ENCODE results near the gene DGAT2L6.
"Not testable (repeated sequence)": the region's sequence is repeated elsewhere in the genome, so short reads cannot be mapped to it uniquely, and the experiment has no call there.

Gene DGAT2L6

DNA sequence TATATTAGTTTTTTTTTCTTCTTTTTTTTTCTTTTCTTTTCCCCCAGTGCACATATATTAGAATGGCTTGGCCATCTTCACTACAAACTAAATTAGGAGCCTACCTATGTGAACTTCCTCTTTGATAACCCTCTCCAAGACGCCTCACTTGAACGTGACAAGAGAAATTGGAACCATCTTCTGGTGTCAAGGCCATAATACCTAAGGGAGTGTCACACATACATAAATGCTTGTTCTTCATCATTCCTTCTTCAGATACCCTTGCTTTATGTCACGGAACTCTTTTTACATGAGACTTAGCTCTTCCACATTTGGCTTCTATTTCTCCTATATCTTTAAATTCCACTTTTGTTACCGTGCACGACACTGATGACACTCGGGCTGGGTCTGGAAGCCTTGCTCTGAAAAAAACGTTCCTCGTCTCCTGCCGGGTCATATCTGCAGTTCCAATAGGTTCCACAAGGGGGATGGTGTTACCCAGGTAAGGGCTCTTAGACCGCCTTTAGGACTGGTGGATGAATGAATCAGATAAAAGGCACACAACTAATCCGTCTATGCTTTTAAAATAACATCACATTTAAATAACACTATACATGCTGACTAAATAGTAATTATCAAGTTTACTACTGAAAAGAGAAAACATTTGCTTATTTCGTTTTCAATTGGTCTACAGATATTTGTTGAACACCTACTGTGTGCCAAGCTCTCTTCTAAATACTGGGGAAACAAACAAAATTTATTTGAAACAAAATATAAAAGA is 19.9 kb downstream of the DGAT2L6 start:
- DNase-seq (ENCODE audit: low spot score), result peak; percentile 46

DNA sequence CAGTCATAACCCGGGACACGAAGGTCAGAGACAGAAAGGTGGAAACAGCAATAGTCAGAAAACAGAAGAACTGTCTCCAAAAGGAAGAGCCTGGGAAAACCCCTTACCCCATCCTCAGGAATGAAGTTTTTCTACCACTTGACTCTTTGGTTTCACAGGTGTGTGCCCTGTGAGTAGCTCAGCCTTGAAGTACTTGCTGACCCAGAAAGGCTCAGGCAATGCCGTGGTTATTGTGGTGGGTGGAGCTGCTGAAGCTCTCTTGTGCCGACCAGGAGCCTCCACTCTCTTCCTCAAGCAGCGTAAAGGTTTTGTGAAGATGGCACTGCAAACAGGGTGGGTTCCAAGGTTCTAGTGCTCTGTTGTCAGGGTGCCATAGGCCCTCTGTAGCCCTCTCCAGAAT is 24.4 kb downstream of the DGAT2L6 start:
- DNase-seq (ENCODE audit: low spot score), result no peak

DNA sequence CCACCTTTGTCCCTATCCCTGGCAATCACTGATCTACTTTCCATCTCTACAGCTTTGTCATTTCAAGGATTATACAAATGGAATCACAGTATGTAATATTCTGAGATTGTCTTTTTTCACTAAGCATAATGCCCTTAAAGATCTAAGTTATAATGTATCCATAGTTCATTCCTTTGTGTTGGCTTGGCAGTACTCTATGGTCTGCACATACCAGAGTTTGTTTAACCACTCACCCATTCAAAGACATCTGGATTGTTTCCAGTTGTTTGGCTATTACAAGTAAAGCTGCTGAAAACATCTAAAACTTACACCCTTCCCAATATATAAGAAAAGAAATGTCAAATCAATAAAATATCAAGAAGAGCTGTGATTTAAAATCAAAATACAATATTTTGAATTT is 31.2 kb downstream of the DGAT2L6 start:
- no peak for DNase-seq (ENCODE audit: low spot score)

DNA sequence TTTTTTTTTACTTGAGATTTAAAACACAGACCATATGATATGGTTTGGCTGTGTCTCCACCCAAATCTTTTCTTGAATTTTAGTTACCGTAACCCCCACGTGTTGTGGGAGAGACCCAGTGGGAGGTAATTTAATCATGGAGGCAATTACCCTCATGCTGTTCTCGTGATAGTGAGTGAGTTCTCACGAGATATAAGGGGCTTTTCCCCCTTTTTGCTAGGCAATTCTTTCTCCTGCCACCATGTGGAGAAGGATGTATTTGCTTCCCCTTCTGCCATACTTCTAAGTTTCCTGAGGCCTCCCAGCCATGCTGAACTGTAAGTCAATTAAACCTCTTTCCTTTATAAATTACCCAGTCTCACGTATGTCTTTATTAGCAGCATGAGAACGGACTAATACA is 32.3 kb downstream of the DGAT2L6 start:
- DNase-seq (ENCODE audit: low spot score), result not testable (repeated sequence)

DNA sequence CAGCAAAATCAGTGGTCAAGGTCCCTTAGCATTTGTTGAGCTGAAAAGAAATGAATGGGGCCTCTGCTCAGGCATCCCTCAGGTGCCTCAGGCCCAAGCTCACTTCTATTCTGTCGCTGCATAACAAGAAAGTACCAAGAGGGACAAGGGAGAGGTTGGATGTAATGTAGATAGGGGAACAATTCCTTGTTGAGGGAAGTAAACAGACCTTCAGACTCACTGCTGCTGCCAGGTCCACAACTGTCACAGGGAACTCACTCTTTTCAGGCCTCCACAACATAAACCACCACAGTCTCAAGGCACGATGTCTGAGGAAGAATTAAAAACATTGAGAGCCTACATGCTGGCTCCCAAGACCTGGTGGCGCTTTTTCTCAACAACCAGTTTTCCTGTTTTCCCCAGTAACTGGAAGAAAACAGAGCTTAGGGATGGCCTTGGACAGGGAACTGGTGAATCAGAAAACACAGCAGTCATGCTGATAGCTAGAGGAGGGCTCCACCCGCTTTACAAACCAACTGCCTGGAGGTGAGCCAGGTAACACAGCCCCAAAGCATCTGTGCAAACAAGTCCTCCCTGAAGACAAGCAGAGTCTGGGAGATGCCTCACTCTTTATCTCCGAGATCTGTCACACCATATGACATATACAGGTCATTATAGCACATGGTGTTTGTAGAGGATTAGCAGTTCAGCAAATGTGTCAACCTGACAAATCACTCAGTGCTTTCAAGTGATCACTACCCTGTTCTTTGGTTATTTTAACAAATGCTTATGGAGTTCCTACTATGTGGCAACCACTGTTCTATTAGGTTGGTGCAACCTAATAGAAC is 42.9 kb downstream of the DGAT2L6 start:
- DNase-seq (ENCODE audit: low spot score), result peak; percentile 23

DNA sequence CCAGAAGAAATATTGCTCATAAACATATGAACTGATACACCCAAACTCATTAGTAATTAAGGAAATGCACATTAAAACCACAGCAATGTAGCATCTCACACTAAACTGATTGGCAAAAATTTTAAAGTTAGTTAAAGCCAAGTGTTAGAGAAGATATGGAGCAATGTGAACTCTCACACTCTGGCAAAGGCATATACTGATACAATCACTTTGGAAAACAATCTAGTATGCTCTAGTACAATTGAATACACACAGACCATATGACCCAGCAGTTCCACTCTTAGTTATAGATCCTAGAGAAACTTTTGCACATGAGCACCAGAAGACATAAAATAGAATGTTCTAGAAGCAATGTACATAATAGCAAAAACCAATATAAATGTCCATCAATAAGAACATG is 48.8 kb downstream of the DGAT2L6 start:
- DNase-seq (ENCODE audit: low spot score), result no peak

DNA sequence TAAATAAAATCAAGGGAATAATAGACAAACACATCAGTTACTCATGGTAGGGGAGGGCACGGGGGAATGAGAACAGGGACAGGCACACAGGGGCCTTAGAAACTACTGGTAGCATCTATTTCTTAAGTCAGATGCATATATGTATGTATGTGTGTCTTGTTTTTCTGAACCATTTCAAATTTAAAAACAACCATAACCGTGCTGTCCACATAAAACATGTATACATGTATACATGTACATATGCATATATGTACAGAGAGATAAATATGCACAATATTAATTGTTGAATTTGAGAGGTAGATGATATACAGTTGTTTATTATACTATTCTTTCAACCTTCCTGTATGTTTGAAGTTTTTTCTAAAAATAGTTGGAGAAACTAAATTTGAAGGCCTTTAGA is 49.4 kb downstream of the DGAT2L6 start:
- DNase-seq (ENCODE audit: low spot score), result no peak

DNA sequence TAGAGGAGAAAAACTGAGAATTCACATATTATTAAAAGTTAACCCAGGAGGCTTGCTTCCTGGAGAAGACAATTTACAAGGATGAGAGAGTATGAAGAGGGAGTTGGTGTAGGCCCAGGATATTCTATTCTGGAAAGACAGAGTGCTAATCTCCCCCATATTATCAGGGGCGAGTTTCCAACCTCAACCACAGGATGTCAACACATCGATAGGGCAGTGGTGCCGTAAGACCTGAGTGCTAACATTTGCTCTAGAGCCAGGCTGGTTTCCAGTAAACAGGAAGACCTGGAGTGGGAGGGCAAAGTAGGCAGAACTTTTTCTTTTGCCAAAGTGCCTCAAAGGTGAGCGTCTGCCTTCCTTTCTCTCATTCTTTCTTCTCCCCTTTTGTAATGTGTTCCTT is 54.4 kb downstream of the DGAT2L6 start:
- no peak for DNase-seq (ENCODE audit: low spot score)

DNA sequence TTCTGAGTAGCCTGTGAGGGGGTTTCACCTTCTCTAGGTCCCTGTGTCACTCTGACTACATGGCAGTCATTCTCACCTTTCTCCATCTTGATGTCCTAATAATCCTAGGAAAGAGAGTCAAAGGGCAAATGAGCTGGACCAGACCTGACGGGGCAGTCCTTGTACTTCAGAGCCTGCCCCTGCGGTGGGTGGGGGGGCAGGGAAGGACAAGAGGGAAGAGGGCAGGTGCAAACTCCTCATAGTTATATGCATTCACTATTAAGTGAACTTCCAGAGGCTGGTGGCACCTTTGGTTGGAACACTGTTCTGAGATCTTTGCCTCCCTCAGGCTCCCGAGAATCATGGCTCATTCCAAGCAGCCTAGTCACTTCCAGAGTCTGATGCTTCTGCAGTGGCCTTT is 57.1 kb downstream of the DGAT2L6 start, which contains the start of gene AWAT1:
TSS of gene AWAT1 (plus strand) at position 301 of the 400 bp plus-strand sequence. CDS start at position 342, 41 bp downstream.
- no peak for DNase-seq (ENCODE audit: low spot score)

DNA sequence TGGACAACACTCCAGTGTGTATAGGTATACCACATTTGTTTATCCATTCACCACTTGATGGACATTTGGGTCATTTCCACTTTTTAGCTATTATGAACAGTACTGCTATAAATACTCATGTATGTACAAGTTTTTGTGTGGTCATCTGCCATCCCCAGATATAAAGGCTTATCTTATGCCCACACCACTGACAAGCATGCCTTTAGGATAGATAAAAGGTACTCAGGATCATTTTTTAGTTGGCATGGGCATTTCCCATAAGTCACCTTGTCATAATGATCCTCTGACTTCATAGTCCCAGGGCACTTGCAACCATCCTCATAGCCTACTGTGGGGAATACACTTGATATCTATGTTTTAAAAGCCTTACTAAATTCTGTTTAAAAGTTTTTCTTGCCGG is 63.5 kb downstream of the DGAT2L6 start:
- no peak for DNase-seq (ENCODE audit: low spot score)

DNA sequence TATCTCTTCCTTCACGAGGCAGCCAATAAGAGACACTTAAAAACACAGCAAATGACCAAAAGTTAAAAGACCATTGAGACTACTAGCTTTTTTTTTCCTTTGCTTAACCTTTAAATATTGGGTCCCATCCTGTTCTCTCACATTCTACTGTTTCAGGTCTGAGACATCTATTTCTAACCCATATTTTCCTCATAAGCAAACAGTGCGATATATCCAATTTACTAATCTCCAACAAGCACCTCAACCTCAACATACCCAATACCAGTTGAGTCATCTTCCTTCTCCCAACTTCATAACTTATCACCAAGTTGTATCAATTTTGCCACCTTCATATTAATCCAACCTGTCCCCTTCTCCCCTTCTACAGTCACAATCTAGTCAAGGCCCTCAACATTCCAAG is 64.2 kb downstream of the DGAT2L6 start:
- no peak for DNase-seq (ENCODE audit: low spot score)

DNA sequence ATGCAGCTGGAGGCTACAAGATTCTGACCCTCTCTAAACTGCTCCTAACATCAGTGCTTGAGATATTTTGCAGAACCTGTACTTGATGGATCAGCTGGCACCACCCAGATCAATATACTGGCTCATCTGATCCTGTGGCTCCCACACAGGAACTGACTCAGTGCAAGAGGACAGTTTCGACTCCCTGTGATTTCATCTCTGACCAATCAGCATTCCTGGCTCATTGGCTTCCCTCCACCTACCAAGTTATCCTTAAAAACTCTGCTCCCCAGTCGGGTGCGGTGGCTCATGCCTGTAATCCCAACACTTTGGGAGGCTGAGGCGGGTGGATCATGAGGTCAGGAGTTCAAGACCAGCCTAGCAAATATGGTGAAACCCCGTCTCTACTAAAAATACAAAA is 66.3 kb downstream of the DGAT2L6 start:
- DNase-seq (ENCODE audit: low spot score), result not testable (repeated sequence)

DNA sequence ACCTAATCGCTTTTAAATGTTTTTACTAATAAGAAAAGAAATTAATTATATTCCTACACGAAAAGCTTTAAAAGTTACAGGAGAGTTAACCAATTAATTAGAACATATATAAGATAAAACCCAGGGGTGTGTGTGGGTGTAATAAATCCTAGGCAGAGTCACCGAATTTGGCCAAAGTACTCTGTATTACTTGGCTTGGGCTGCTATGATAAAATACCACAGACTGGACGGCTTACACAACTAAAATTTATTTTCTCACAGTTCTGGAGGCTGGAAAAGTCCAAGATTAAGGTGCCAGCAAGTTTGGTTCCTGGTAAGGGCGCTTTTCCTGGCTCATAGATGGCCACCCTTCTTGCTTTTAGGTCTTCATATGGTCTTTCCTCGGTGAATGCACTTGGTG is 67.6 kb downstream of the DGAT2L6 start:
- no peak for DNase-seq (ENCODE audit: low spot score)

DNA sequence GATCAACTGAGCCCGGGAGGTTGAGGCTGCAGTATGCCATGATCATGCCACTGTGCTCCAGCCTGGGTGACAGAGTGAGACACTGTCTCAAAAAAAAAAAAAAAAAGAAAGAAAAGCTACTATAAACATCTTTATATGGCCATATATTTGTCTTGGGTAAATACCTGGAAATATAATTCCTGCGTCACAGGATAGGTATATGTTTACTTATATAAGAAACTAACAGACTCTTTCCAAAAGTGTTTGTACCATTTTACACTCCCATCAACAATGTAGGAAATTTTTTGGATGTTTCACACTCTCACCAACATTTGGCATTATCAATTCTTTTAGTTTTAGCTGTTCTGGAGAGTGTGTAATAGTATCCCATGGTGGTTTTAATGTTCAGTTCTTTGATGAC is 70.0 kb downstream of the DGAT2L6 start:
- no peak for DNase-seq (ENCODE audit: low spot score)

DNA sequence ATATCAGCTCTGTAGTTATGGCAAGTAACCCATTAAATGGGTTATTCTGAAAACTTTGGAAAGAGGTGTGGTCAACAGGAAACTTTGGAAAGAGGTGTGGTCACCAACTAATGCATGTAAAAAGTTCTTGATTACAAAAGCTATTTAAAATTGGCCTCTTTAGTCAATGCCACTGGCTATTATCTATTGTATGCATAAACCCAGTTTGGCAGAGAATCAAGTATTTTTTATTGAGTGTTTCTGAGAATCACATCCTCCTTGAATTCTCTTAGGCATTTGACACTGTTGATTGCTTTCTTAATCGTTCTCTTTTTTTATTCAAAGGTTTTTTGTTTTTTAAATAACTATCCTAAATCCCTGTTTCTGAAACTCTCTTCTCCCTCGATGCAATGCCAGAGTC is 75.2 kb downstream of the DGAT2L6 start:
- no peak for DNase-seq (ENCODE audit: low spot score)

DNA sequence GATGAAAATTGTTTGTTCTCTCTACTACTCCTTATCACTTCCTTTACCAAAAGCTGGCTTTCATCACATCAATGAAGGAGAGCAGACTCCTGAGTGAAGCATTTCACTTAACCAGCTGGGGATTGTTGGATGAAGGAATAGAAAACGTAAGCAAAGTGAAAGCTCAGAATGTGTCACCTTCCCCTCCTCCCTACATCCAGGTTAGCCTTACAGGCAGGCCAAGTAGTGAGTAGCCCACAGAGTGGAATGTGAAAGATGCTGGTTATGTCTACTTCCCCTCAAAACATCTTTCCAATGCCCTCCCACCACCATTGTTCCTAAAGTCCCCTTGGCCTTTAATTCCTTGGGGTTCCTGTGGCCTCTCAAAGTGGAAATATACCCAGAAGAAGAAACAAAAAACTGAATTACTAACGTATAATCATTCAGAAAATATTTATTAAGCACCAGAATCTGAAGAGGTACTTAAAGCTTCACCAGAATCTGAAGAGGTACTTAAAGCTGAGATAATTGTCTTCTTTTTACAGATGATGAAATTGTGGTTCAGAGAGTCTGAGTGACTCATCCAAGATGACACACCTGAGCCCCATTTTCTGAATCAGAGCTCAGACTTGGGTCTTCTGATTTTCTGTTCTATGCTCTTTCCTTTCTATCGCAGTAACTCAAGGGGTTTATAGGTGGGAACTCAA is 76.2 kb downstream of the DGAT2L6 start:
- no peak for DNase-seq (ENCODE audit: low spot score)

DNA sequence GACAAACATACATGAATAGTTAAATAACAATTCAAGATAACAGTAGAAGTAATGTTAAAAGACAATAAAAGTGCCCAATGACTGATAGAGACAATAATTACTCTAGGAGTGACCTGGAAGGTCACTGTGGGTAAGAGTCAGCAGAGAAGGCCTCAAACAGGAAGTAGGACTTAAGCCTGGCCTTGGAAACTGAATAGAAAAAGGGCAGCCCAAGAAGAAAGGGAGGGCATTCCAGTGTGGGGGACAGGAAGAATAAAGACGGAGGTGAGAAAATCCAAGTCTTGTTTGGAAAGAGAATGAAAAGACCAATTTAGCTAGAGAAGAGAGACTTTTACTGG is 76.7 kb downstream of the DGAT2L6 start:
- DNase-seq (ENCODE audit: low spot score), result no peak

DNA sequence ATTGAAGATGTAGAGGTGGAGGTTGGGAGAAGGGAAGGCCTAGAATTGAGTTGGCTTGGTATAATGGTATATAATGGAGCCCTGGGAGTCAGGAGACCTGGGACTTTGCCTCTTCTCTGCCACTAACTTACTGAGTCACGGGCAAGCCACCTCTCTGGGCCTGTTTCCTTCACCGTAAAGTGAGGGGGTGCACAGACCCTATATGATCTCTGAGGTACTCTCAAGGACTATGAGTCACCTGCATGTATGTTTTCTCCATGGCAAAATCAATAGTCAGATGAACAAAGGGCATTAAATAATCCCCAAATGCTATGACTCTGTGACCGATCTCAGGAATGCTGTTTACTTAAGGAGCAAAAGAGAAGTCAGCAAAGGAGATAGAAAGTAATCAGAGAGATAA is 77.6 kb downstream of the DGAT2L6 start:
- no peak for DNase-seq (ENCODE audit: low spot score)

All from GM03348 (cell line).